ELF-1 (cell line): Measurements from ENCODE around the gene CORO6.

Experiments
- DNase-seq: peaks from one replicate; pipeline ENCODE4 v3.0.0-alpha.2; 2016; ENCODE audit warnings: low read depth, low spot score

CORO6 gene

DNA sequence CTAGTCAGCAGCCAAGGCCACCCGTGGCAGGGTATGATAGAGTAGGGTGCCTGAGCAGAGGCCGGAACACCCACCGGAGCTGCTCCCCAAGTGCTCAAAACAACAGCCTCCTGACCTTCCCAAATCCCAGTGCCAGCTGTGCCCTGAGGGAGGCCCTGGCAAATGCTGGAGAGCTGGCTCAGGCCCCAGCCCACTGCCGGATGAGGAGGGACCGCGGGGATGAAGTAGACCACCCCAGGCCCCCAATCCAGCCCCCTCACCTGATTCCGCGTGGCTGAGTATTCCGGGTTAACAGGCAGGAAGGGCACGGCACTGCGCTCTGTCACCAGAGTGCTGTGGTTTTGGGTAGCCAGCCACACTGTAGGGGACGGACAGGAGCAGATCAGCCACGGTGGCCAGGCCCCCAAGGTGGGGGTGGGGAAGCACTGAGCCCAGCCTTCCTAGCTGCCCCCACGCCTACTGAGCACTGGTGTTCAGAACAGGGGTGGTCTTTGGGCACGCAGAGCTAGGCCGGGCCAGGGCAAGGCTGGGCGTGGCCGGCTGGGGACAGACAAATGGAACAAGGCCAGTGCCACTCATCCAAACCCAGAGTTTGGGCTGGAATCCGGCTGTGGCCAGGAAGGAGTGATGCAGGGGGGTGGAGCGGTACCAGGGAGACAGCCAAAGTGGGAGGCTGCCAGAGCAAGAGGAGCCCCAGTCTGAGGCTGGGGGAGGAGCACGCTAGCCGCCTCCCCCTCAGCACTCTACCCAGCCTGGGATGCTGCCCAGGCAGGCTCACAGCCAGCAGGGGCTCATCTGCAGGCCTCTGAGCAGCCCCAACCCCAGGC, 45.1 kb downstream of the CORO6 start:
- no peak for DNase-seq

DNA sequence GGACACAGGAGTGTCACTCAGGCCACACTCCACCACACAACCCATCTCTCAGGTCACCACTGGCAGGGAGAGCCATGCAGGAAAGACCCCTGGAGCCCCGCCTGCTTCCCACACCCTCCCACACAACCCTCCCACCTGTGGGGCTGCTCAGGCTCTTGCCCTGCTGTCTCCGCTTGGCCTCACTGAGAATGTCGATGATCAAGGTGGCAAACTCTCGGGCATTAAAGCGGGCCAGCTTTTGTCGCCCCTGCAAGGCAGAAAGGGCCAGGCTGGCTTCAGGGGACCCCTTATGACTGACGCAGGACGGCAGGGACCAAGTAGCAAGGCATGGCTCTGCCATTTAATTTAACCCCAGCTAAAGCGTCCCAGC, 45.7 kb downstream of the CORO6 start:
- DNase-seq = no peak

DNA sequence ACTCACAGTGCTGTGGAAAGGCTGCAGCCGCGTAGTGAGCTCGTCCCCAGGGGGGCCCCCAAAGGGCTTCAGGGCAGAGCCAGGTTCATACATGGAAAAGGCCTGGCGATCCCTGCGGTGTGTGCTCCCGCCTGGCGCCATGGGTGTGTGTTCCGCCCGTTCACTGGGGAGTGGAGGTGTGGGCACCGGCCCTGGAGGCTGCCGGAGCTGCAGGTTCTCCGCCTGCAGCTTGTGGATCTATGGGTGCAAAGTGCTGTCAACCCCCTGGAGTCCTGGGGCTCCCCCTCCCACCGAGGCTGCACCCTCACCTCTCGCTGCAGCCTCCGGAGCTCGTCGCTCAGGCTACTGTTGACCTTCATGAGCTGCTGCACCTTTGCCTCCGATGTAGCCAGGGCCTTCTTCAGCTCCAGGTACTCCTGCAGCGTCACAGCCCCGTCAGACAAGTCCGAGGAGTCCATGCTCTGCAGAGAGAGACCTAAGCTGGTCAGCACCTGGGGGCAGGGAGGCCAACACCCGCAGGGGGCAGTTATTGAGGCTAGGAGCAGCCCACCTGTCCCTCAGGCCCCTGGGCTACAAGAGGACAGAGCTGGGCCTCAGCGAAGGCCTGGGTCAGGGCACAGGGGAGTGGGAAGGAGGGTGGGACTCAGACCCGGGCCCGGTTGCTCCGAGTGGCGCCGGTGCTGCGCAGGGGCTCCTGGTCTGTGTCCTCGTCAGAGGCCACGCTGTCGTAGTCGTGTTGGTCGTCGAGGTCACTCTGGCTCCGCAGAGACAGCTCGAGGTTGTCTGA, 46.3 kb downstream of the CORO6 start:
- DNase-seq = no peak

DNA sequence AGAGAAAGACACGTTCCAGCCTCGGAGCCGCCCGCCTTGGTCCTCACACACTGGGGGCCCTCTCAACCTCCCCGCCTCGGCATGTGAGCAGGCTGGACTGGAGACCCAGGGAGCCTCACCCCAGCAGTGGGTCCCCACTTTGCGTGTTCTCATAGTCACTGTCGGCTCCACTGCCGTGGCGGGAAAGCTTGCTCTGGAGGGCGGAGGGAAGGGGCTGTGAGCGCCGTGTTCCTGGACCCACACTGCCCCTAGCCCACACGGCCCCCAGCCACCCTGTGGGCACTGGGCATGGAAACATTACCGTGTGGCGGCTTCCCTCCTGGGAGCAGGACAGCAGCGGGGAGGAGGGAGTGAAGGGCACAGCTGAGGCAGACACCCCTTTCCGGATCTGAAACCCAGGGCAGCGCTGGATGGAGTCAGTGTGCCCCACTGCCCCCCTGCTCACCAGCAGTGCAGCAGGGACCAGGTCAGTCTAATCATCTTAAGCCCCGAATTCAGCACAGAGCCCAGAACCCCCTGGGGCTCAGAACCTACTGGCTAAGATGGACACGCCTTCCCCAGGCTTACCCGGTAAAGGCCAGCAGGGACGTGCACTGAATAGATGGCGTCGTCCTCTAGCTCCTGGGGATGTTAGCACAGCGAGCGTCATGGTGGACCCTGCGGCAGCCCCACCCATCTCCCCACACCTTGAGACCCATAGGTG, 47.0 kb downstream of the CORO6 start:
- no peak for DNase-seq

DNA sequence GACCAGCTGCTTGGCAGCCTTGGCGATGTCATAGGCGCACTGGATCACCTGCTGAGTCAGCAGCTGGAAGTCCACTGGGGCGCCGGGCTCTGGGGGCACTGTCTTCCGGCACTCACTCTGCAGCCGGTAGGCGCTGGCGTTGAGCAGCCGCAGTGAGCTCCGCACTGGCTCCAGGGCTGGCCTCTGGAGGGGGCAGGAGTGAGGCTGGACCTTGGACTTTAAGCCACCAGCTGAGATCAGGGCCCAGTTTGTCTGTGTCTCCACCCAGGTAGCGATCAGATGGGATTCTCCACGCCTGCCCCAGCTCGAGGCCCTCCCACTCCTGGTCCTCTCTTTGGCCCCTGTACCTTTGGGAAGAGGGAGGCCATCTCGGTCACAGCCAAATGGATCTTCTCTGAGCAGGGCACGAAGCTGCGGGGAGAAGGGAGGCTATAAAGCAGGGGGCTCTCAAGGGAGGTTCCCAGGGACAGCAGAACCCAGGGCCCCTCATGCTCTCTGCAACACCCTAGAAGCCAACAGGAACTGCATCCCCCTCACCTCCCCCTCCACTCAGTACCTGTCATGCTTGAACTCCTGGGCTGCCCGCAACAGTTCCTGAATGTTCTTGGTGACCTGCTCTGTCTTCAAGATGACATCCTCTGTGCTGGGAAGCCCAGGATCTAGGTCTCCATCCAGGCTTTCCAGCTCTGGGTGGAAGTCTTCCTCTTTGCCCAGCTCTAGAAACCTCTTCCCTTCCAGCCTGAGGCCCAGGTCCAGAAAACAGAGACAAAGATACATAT, 47.8 kb downstream of the CORO6 start:
- DNase-seq = no peak

DNA sequence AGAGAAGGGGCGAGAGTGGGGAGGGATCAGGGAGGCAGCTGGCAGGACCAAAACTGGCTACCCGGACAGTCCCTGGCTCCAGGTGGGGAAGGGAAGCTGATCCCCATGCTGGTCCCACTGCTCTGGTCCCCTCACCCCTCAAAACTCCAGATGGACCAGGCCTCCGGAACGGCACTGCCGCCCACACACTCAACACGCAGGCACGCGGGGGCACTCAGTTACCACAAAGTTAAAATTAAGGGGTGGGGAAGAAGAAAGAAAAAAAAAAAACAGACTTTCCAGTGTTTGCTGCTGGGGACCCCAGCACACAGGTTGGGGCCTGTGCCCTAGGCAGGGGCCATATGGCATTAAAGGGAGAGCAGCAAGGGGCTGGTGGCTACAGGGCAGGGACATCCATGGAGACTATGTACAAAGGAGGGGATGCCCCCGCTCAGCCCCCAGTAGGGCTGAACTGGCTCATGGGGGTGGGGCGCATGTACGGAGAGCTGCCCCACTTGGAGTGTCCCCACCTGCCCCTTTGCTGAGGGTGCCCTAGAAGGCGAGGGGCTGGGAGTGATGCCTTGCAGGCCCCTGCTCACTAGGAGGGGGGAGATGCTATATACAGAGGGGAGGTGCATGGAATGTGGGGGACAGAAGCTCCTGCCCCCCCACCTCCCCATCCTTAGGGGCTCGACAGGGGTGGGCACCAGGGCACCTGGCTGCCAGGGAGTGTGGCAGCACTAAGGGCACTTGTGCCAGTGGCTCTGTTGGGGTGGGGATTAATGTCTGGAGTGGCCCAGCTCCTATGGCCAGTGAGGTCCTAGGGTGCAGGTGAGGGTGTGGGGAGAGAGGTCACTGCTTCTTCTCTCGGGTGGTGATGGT, 48.6 kb downstream of the CORO6 start:
- no peak for DNase-seq

DNA sequence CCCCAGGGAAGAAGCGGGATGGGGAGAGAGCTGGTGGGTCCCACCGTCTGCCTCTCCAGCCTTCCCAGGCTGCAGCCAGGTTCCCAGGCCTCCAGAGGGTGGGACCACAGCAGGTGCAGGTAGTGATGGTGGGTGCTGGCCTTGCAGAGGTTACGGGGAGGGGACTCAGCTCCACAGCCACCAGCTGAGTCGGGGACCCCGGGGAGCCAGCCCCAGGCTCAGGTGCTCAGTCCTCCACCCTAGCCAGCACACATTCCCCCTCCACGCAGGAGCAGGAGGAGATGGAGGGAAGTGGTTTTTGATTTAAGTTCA, 49.2 kb downstream of the CORO6 start:
- no peak for DNase-seq

DNA sequence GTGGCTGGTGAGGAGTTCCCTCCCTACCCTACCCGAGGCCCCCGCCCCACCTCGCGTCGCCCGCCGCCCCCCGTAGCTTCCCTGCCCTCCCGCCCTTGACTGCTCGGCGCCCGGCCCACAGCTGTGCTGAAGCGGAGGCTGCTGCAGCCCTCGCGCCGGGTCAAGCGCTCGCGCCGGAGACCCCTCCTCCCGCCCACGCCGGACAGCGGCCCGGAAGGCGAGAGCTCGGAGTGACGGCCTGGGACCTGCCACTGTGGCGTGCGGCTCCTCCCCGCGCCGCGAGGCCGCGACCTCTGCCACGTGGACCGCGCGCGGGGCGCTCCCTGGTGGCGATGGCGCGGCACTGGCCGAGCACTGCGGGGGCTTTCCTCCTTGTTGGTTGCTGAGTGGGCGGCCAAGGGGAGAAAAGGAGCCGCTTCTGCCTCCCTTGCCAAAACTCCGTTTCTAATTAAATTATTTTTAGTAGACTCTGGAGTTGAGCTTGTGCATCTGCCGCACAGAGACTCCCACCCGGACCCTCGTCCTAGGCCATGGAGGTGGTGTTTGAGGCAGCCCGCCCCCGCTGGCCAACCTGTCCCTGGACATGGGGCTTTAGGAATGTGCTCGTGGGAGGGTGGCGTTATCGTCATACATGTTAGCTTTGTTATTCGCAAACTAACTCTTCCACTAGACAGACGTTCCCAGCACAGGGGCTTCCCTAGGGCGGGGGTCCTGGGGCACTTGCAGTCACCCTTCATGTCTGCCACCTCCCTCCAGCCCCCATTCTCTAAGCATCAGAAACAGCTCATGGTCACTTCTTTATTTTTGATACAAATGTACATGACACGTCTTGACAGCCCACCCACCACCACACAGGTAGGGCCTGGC, 49.8 kb downstream of the CORO6 start:
- peak; percentile 68 for DNase-seq

DNA sequence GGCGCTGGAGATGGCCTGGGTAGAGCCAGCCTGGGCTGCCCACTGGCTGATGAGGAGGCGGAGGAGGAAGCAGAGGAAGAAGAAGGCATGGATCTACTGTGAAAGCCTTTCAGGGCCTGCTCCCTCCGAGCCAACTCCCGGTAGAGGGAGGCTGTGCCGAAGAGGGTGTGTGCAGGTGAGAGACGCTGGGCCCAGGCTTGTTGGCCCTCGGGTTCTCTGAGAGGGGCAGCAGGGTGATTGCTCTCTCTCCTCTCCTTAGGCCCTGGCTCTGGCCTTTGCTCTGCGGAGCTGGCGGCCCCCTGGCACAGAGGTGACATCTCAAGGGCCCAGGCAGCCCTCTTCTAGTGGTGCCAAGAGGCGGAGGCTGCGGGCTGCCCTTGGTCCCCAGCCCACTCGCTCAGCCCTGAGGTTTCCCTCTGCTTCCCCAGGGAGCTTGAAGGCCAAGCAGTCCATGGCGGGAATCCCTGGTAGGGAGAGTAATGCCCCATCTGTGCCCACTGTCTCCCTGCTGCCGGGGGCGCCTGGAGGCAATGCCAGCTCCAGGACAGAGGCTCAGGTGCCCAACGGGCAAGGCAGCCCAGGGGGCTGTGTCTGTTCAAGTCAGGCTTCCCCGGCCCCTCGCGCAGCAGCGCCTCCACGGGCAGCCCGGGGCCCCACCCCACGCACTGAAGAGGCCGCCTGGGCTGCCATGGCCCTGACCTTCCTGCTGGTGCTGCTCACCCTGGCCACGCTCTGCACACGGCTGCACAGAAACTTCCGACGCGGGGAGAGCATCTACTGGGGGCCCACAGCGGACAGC, 50.6 kb downstream of the CORO6 start:
- no peak for DNase-seq

DNA sequence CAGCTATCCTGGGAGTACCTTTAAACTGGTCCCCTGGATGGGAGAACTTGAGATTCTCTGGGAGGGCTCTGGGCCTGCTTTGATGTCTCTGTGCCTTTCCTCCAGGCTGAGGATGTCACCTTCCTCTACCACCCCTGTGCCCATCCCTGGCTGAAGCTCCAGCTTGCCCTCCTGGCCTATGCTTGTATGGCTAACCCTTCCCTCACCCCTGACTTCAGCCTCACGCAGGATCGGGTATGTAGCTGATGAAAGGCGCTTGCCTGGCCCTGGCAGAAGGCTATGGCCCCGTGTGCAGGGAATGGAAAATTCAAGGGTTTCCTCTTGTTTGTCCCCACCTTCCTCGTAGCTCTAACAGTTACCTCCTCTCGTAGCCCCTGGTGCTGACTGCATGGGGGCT, 51.2 kb downstream of the CORO6 start:
- no peak for DNase-seq

DNA sequence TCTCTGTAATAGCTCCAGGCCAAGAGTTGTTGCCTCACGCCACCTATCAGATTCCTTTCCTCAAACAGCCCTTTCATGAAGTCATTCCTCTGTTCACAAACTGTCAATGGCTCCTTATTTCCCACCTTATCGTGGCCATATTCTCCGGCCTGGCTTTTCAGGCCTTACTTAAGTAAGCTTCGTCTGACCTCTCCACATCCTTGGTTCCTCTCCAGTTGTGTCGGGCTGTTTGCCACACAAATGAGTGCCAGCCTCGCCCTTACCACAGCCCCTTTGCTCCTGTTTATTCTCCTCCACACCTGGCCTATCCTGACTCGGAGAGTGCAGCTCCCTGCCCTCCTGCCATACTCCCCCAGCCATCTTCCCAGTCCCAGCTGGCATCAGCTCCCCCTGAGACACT, 52.2 kb downstream of the CORO6 start:
- no peak for DNase-seq

DNA sequence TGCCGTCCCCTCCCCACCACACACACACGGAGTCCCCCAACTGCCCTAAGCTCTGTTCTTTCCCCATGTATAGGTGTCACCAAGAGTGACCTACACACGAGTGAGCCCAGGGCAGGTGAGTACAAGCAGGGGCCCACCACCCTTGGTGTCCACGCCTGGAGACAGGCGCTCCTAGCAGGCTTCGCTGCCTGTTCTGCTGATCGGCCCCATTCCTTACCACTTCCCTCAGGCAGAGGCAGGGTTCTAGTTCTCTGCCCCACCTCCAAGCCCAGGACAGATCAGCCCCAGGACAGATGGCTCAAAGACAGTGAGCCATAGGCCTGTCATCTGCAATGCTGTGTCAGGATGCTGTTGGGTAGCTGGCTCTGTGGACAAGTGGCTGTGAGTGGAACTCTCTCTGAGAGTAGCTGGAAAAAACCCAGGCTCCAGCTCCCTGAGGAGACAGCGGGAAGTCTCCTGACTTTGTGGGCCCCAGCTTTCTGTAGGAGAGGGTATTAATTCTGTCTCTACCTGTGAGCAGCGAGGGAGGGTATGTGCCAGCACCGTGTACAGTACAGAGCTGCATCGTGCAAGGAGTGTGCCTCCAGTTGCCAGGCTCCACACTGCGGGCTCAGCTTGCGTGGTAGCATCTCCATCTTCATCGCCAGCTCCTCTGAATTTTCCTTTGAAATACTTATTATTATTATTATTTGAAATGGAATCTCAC, 53.3 kb downstream of the CORO6 start:
- peak; percentile 54 for DNase-seq

DNA sequence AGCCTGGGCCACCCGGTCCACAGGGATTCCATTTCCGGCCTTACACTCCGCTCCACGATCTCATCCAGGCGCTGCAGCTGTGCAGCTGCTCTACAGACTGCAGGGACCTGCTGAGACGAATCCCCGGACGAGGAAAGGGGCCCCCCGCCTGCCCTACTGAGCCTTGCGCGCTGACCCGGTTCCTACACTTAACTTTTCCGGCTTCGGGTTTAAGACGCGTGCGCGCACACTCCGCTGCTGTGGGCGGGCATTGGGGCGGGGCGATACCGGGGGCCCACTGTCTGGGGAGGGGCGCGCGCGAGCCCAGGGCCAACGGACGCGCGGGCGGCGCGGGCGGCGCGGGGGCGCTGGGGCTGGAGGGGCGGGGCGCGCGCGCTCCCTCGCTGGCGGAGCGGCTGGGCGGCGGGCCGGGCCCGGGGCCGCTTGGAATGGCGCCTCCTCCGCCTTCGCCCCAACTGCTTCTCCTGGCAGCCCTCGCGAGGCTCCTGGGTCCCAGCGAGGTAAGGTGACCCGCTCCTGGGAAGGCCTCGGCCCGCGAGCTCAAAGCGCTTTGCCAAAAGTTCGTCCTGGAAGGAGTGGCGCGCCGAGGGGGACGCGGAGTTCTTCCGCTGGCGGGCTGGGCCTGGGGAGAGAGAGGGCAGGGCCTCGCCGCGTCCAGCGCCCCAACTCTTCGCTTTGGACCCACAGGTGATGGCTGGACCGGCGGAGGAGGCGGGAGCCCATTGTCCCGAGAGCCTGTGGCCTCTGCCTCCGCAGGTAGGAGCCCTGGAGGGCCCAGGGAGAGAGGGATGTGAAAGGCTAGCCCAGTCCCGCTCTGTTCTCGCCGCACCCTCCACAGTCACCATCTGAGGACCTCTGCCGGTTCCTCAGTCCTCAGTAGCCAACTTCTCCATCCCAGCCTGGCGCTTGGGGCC, 54.1 kb downstream of the CORO6 start, which contains the start of gene TP53I13:
Gene TP53I13 (plus strand): TSS at position 371 of the 914 bp plus-strand sequence. CDS start 58 bp downstream, at position 429.
- DNase-seq = peak; percentile 73

DNA sequence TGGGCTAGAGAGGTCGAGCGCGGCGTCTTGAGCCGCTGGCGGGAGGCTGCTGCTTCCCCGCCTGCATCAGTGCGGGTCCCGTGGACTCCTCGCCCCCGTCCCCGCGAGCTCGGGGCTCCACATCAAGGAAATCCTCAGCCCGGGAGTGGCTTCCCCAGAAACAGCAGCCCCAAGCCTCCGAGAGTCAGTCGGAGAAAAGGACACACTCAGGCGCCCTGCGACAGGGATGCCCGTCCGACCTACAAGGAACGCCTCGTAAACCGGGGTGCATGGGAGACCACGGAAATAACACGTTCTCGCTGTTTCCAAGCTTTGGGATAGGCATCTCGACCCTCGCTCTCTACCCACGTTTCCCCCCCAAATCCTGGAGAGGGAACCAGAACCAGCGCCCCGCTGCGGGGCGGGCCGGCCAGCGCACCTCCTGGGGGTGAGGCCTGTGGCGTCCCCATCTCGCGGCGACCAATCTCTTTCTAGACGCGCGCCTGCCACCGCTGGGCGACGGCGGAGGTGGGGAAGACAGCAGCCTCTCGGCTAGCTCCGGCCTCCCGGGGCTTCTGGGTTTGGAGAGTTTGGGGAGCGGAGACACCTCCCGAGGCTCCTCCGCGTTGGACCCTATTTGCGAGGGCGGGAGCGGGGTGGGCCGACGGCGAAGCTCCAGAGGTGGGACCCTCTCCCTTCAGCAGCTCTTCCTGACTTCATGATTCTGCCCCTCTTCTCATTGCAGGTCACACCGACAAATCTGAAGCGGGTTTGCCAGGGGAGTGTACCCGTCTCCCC, 55.0 kb downstream of the CORO6 start:
- peak; percentile 75 for DNase-seq

DNA sequence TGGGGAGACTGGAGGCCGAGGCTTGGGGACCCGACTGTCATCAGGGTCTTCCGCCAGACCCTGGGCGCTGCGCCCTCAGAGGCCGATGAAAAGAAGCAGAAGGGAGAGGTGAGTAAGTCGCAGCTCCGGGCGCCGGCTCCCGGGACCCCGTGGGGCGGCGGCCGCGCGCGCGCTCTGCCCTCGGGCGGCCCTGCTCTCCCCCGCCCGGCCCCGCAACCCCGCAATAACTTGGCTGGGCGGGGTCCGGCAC, 55.5 kb downstream of the CORO6 start:
- no peak for DNase-seq

DNA sequence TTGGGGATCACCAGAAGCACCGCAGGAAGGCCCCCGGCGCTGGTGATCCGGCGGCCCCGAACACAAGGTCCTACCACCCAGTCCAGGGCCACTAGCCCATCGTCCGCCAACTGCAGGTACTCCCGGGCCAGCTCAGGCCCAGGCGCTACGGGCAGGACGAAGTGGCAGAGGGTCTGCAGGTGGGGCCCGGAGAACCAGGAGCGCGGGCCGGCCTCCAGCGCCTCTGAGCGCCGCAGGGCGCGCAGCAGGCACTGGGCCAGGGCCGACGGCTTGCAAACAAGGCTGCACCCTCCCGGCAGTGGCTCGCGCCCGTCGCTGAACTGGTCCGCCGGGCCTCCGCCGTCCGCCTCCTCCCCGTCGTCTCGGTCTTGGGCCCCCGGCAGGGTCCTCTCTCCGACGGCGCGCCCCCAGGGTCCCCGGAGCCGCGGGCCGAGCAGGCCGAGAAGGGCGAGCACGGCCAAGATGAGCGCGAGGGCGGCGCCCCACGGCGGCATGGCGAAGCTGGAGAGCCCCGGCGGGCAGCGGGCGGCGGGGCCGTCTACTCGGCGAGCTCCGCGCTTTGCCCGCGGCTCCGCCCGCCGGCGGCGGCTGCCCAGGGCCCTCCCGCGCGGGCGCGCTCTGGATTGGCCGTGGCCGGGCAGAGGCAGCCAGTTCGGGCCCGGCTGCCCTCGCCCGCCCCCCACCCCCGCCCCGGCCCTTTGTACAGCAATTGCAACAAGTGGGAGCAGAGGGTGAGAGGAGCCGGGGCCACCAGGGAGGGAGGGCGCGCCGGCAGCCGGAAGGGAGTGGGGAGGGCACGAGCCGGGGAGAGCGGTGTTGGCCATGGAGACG, 56.0 kb downstream of the CORO6 start, which contains the start of gene ABHD15:
Gene ABHD15 (minus strand): TSS at position 565 of the 831 bp plus-strand sequence. CDS start 71 bp downstream, at position 494.
- DNase-seq = peak; percentile 57
